Measurements from ENCODE around the gene BTBD17.
A peak's percentile ranks its signal among the peaks of the same experiment; 100 is the strongest.

The BTBD17 gene

GRCh38 chr17:74334393-74335039 lies 27.2 kb downstream of the BTBD17 start:
- DNase-seq: no peak

GRCh38 chr17:74332763-74333283 lies 28.8 kb downstream of the BTBD17 start:
- no peak for DNase-seq

- DNase-seq: no peak
Observed at GRCh38 chr17:74332017-74332650, 29.5 kb downstream of the BTBD17 start.

GRCh38 chr17:74330446-74330845 lies 31.2 kb downstream of the BTBD17 start:
- DNase-seq: no peak

- no peak for DNase-seq
Observed at GRCh38 chr17:74329378-74329777, 32.3 kb downstream of the BTBD17 start.

GRCh38 chr17:74328487-74328886 lies 33.2 kb downstream of the BTBD17 start:
- DNase-seq: no peak

- DNase-seq: no peak
Observed at GRCh38 chr17:74326506-74326905, 35.2 kb downstream of the BTBD17 start.

GRCh38 chr17:74325743-74326379 lies 35.8 kb downstream of the BTBD17 start, which contains the start of gene KIF19:
TSS of gene KIF19 (plus strand) at chr17:74326226. CDS start at chr17:74326350, 124 bp downstream.
- DNase-seq: peak; percentile 38 to 72

- DNase-seq: no peak
Observed at GRCh38 chr17:74325376-74325742, 36.3 kb downstream of the BTBD17 start.

- no peak for DNase-seq
Observed at GRCh38 chr17:74324521-74324920, 37.1 kb downstream of the BTBD17 start.

GRCh38 chr17:74318391-74318790 lies 43.3 kb downstream of the BTBD17 start:
- no peak for DNase-seq

- no peak for DNase-seq
Observed at GRCh38 chr17:74317071-74317470, 44.6 kb downstream of the BTBD17 start.

- no peak for DNase-seq
Observed at GRCh38 chr17:74316220-74316619, 45.4 kb downstream of the BTBD17 start.

- DNase-seq: no peak
Observed at GRCh38 chr17:74314877-74315276, 46.8 kb downstream of the BTBD17 start.

GRCh38 chr17:74309902-74310301 lies 51.8 kb downstream of the BTBD17 start:
- DNase-seq: no peak

- DNase-seq: no peak
Observed at GRCh38 chr17:74307984-74308773, 53.5 kb downstream of the BTBD17 start.
